GM12878 (cell line): ENCODE results near the gene BMP7.

Experiments used
- BHLHE40 ChIP-seq, 2 experiments: fragments of 450-650 bp in 1 of 2; IDR thresholded peaks; 2 replicates each; pipeline ENCODE4 v1.6.1; 2011 to 2017; ENCODE audit warnings: low read depth in 2 of 2, borderline replicate concordance in 1 of 2, improper control_type of control experiment in 1 of 2, low read length in 1 of 2, mild to moderate bottlenecking in 1 of 2
- CBX3 ChIP-seq: fragments of 200-600 bp; sonication (generic); IDR thresholded peaks from 2 replicates; pipeline ENCODE4 v1.6.1; 2016; ENCODE audit warnings: low read depth, borderline replicate concordance
- CHD4 ChIP-seq: fragments of 200-600 bp; sonication (generic); IDR thresholded peaks from 2 replicates; pipeline ENCODE4 v1.6.1; 2016; ENCODE audit warnings: mild to moderate bottlenecking
- CTCF ChIP-seq, 3 experiments: IDR thresholded peaks in 2 of 3; conservative IDR thresholded peaks in 1 of 3; 2 replicates each; pipeline ENCODE4 v1.5.1; 2011; ENCODE audit warnings: low read depth in 3 of 3, low read length in 3 of 3, mild to moderate bottlenecking in 3 of 3, control low read depth in 2 of 3, moderate library complexity in 2 of 3, inconsistent platforms in 1 of 3, mixed read lengths in 1 of 3; ENCODE audit not compliant: control insufficient read depth in 2 of 3, insufficient read depth in 1 of 3; ENCODE audit errors: extremely low read depth in 1 of 3
- EP300 ChIP-seq, 2 experiments: fragments of 150-350 bp in 1 of 2; IDR thresholded peaks; 2 replicates each; pipeline ENCODE4 v1.6.1; 2011 to 2012; ENCODE audit warnings: low read depth in 2 of 2, low read length in 2 of 2, borderline replicate concordance in 1 of 2, improper control_type of control experiment in 1 of 2, inconsistent platforms in 1 of 2; ENCODE audit not compliant: control insufficient read depth in 1 of 2
- EZH2 ChIP-seq: IDR thresholded peaks from 2 replicates; pipeline ENCODE4 v1.6.1; 2012; ENCODE audit warnings: low read depth, mild to moderate bottlenecking, control low read depth, inconsistent platforms, low read length, borderline replicate concordance; ENCODE audit not compliant: control insufficient read depth
- KDM1A ChIP-seq: fragments of 200-600 bp; sonication (generic); IDR thresholded peaks from 2 replicates; pipeline ENCODE4 v1.6.1; 2016; ENCODE audit warnings: borderline replicate concordance
- RAD21 ChIP-seq: IDR thresholded peaks from 2 replicates; pipeline ENCODE4 v1.6.1; 2011; ENCODE audit warnings: mild to moderate bottlenecking, low read depth, low read length, moderate library complexity; ENCODE audit not compliant: insufficient read depth
- SIN3A ChIP-seq: IDR thresholded peaks from 2 replicates; pipeline ENCODE4 v1.6.1; 2012; ENCODE audit warnings: low read depth, low read length, improper control_type of control experiment
- TAF1 ChIP-seq: IDR thresholded peaks from 2 replicates; pipeline ENCODE4 v1.6.1; 2011; ENCODE audit warnings: mild to moderate bottlenecking, low read depth, low read length, borderline replicate concordance
- YBX1 ChIP-seq: fragments of 450-650 bp; IDR thresholded peaks from 2 replicates; pipeline ENCODE4 v1.6.1; 2016; ENCODE audit warnings: antibody characterized with exemption
- YY1 ChIP-seq: IDR thresholded peaks from 2 replicates; pipeline ENCODE4 v1.6.1; 2011; ENCODE audit warnings: low read depth, mild to moderate bottlenecking, low read length
- ZNF207 ChIP-seq: fragments of 450-650 bp; IDR thresholded peaks from 2 replicates; pipeline ENCODE4 v1.6.1; 2014; ENCODE audit warnings: antibody characterized with exemption, mild to moderate bottlenecking, borderline replicate concordance

DNA sequence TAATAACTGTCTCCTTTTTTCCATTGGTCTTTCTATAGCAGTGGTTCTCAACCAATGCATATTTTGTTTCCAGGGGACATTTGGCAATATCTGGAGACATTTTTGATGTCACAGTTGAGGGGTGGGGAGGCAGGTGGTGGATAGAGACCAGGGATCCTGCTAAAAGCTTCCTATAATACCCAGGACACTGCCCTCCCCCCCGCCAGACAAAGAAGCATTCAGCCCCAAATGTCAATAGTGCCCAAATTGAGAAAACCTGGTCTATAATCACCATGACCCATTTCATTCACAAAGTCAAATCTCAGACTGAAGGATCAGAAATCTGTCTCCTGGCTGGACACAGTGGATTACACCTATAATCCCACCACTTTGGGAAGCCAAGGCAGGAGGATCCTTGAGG, 128.8 kb downstream of the BMP7 start:
- TF ChIP-seq RAD21 = no peak
- TF ChIP-seq YY1 = no peak
- TF ChIP-seq CBX3 = no peak
- no peak for TF ChIP-seq KDM1A
- no peak for TF ChIP-seq CTCF (IDR thresholded peaks at IDR 0.05 in 2 of 3, conservative IDR thresholded peaks at IDR 0.05 in 1 of 3; ENCODE audit: control insufficient read depth in 2 of 3, extremely low read depth in 1 of 3, insufficient read depth in 1 of 3, low read depth in 3 of 3, low read length in 3 of 3)
- no peak for TF ChIP-seq YBX1
- TF ChIP-seq CHD4 = no peak
- TF ChIP-seq SIN3A = no peak
- TF ChIP-seq BHLHE40 (IDR thresholded peaks at IDR 0.05; ENCODE audit: borderline replicate concordance in 1 of 2, low read depth in 2 of 2, low read length in 1 of 2) = no peak
- TF ChIP-seq TAF1 = no peak
- no peak for TF ChIP-seq EZH2
- TF ChIP-seq ZNF207 = no peak
- no peak for TF ChIP-seq EP300 (IDR thresholded peaks at IDR 0.05; ENCODE audit: borderline replicate concordance in 1 of 2, control insufficient read depth in 1 of 2, low read depth in 2 of 2, low read length in 2 of 2)
